Measurements from ENCODE around the gene ZNF101.

Gene ZNF101

DNA sequence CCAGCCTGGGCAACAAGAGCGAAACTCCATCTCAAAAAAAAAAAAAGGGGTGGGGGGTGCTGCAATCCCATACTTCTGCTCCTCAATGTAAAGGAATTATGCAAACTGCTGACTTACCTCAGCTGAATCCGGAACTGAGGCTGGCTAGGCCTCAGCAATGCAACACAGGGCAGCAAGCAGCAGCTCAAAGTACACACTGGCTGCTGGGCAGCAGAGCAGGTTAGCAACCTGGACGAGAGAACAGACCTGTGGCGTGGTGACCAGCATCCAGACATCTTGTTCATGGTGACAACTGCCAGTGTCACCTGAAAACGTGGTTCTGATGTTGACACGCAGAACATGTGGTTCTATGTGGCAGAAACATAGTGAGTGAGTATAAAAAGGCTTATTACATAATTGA lies 36.2 kb downstream of the ZNF101 start:
- in situ Hi-C loops (cut with HindIII; ENCODE audit: low pct_ligation_motif_present, low sequenced_read_pairs): no loop called here
- TF ChIP-seq CTCF (IDR thresholded peaks at IDR 0.05; ENCODE audit: low read depth, low read length, missing control alignments): no peak
- H3K27me3 ChIP-seq (replicated peaks): no peaks in the 10 kb centered on the region
- no peak overlapping the region for H3K4me3 ChIP-seq (ENCODE audit: low read depth, low read length)
- H3K27ac ChIP-seq: no peak overlapping the region
- no peak for DNase-seq
- H3K36me3 ChIP-seq (replicated peaks): no peaks in the 10 kb centered on the region

GRCh38 chr19:19710506-19710905 lies 41.9 kb downstream of the ZNF101 start:
- H3K36me3 ChIP-seq (replicated peaks): peaks cover 24% of the 10 kb centered on the region

DNA sequence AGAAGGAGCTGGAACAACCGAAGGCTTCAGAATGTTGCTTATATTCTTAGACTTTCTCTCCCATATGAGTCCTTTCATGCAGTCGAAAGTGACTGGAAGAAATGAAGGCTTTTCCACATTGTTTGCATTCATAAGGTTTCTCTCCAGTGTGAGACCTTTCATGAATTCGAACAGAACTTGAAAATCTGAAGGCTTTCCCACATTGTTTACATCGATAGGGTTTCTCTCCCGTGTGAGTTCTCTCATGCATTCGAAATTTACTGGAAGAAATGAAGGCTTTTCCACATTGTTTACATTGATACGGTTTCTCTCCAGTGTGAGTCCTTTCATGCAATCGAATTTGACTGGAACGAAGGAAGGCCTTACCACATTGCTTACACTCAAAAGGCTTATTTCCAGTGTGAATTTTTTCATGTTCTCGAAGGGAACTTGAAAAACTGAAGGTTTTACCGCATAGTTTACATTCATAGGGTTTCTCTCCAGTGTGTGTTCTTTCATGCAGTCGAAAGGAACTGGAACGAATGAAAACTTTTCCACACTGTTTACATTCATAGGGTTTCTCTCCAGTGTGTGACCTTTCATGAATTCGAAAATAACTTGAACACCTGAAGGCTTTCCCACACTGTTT lies 42.8 kb downstream of the ZNF101 start:
- no peak for DNase-seq
- no peak for TF ChIP-seq CTCF (IDR thresholded peaks at IDR 0.05; ENCODE audit: low read depth, low read length, missing control alignments)
- Histone ChIP-seq H3K36me3 (replicated peaks) (peaks cover 24% of the 10 kb centered on the region), H3K27me3 (replicated peaks) (no peaks in the 10 kb centered on the region), H3K27ac (no peak overlapping the region), H3K4me3 (ENCODE audit: low read depth, low read length) (no peak overlapping the region)
- in situ Hi-C loops (cut with HindIII; ENCODE audit: low pct_ligation_motif_present, low sequenced_read_pairs): no loop called here

More at GRCh38 chr19:19710506-19710905, 41.9 kb downstream of the ZNF101 start:
- in situ Hi-C loops (cut with HindIII; ENCODE audit: low pct_ligation_motif_present, low sequenced_read_pairs): no loop called here
- no peak for DNase-seq
- Histone ChIP-seq H3K27ac (no peak overlapping the region), H3K27me3 (replicated peaks) (no peaks in the 10 kb centered on the region), H3K4me3 (ENCODE audit: low read depth, low read length) (no peak overlapping the region)
- TF ChIP-seq CTCF (IDR thresholded peaks at IDR 0.05; ENCODE audit: low read depth, low read length, missing control alignments): no peak

- no peak for TF ChIP-seq CTCF (IDR thresholded peaks at IDR 0.05; ENCODE audit: low read depth, low read length, missing control alignments)
- H3K4me3 ChIP-seq (ENCODE audit: low read depth, low read length): no peak overlapping the region
- no peaks in the 10 kb centered on the region for H3K27me3 ChIP-seq (replicated peaks)
- no peak for DNase-seq
- H3K27ac ChIP-seq: no peak overlapping the region
- in situ Hi-C loops (cut with HindIII; ENCODE audit: low pct_ligation_motif_present, low sequenced_read_pairs): no loop called here
- H3K36me3 ChIP-seq (replicated peaks): peaks cover 24% of the 10 kb centered on the region
Measured at GRCh38 chr19:19711934-19712828, 43.5 kb downstream of the ZNF101 start.

GRCh38 chr19:19719798-19720197 lies 51.2 kb downstream of the ZNF101 start:
- no peaks in the 10 kb centered on the region for H3K27me3 ChIP-seq (replicated peaks)
- no peaks in the 10 kb centered on the region for H3K36me3 ChIP-seq (replicated peaks)
- no peak overlapping the region for H3K4me3 ChIP-seq (ENCODE audit: low read depth, low read length)
- no peak overlapping the region for H3K27ac ChIP-seq
- no peak for TF ChIP-seq CTCF (IDR thresholded peaks at IDR 0.05; ENCODE audit: low read depth, low read length, missing control alignments)
- no peak for DNase-seq
- in situ Hi-C loops (cut with HindIII; ENCODE audit: low pct_ligation_motif_present, low sequenced_read_pairs): no loop called here
